Heart right ventricle (tissue), 16 donors: ENCODE data around the gene PLCB1. TPM values are rescaled to one million over a fixed set of nuclear protein-coding genes. Genes with fewer than 3 reads are reported as not detected.

Experiments used
- ATAC-seq, 8 donors: fragments of 200-7000 bp; cut with Tn5 transposase; one replicate each; pipeline ENCODE4 v1.9.1; 2020; ENCODE audit warnings: mild to moderate bottlenecking in 8 of 8, moderate library complexity in 8 of 8, moderate number of reproducible peaks in 1 of 8
- DNase-seq, 2 donors: peaks; one replicate each; pipeline ENCODE4 v3.0.0-alpha.2; 2020
- H3K27ac ChIP-seq, 10 donors: fragments of 200-600 bp; sonication (generic) in 2 of 10; one replicate each; pipeline versions ENCODE4 v1.5.0 to v1.8.0; 2020 to 2022; ENCODE audit warnings: mild to moderate bottlenecking in 3 of 10
- H3K27me3 ChIP-seq, 7 donors: fragments of 200-600 bp; one replicate each; pipeline ENCODE4 v1.8.0; 2021 to 2022; ENCODE audit warnings: mild to moderate bottlenecking in 2 of 7
- H3K36me3 ChIP-seq, 9 donors: fragments of 200-600 bp; sonication (generic) in 1 of 9; one replicate each; pipeline versions ENCODE4 v1.5.0 to v1.8.0; 2020 to 2022; ENCODE audit warnings: mild to moderate bottlenecking in 2 of 9
- H3K4me1 ChIP-seq, 9 donors: fragments of 200-600 bp; sonication (generic) in 1 of 9; one replicate each; pipeline versions ENCODE4 v1.5.0 to v1.8.0; 2020 to 2022; ENCODE audit warnings: mild to moderate bottlenecking in 4 of 9
- H3K4me3 ChIP-seq, 10 donors: fragments of 200-600 bp; sonication (generic) in 2 of 10; one replicate each; pipeline versions ENCODE4 v1.5.0 to v1.8.0; 2020 to 2022; ENCODE audit warnings: mild to moderate bottlenecking in 7 of 10, moderate library complexity in 2 of 10
- H3K9me3 ChIP-seq, 11 donors: fragments of 200-600 bp in 10 of 11; sonication (generic) in 2 of 11; one replicate each; pipeline versions ENCODE4 v1.5.0 to v1.8.0; 2013 to 2022; ENCODE audit warnings: mild to moderate bottlenecking in 2 of 11, control low read depth in 1 of 11, moderate library complexity in 1 of 11
- CTCF ChIP-seq, 9 donors: fragments of 200-600 bp; sonication (generic) in 2 of 9; IDR thresholded peaks; one replicate each; pipeline versions ENCODE4 v1.5.0 to v1.8.0; 2021 to 2022; ENCODE audit warnings: antibody characterized with exemption in 9 of 9, mild to moderate bottlenecking in 5 of 9, moderate library complexity in 1 of 9
- WGBS, 2 donors: extraction: QIAGEN DNeasy Blood & Tissue Kit; methylation state at CpG; one replicate each; pipeline ENCODE4 v1.1.7; 2013; ENCODE audit warnings: inconsistent platforms in 1 of 2; 5-methylcytosine and 5-hydroxymethylcytosine counted together
- intact Hi-C, 10 donors: fragments of 100-400 bp; cut with DNase I; formaldehyde crosslinking; loops; one replicate each; pipeline versions ENCODE4 v1.11.1 to v1.14.2; 2022
- polyA plus RNA-seq, 2 donors: library from polyadenylated mRNA; stranded (reverse); fragments of 200-250 nt; gene quantifications; one replicate each; pipeline ENCODE4 v1.2.3, GENCODE V29; 2013
- total RNA-seq, 10 donors: library from RNA; stranded (reverse); fragmentation: NEBNext Ultra II Directional in 3 of 10; extraction: Animal tissue kit (Norgen Biotek cat#: 25700) in 3 of 10; gene quantifications; one replicate each; pipeline versions ENCODE4 v1.2.1 to v1.2.4, GENCODE V29; 2021 to 2023
- donor health status: Arrhythmogenic right ventricular cardiomyopathy.
- donor health status: ischemic (EF 13 %, LVEDD 7.1; RV severe dilation, severe dysfunction).
- donor health status: healthy with polysubstance abuse.
- donor health status: DM: no; HTN: yes; CAD: no.
- donor health status: DM: no; HTN: no; CAD: no.
- donor health status: ischemic (EF 25% LVEDD 6.9; RV normal size, moderate dysfunction).
- donor health status: ischemic (EF 25% LVEDD 5.7; RV mildly dilated, moderate dysfunction).
- donor health status: healthy.
- donor health status: DM: yes; HTN: yes; CAD: no.
- donor health status: Ischemic cardiomyopathy.
- donor health status: ischemic (EF 35%, LVEDD 5.7; RV mildly dilated, moderate dysfunction).
- donor health status: nonischemic (EF 11% LVEDD 7.7; RV severe dilation, severe dysfunction).
- donor health status: DM: yes; HTN: yes; CAD: no.
- donor health status: PGD.
- donor health status: ischemic (EF 29% LVEDD 5.4; RV normal size, mild dysfunction).
- donor health status: nonischemic (EF 23%, LVEDD 6.1; RV moderate dilation, normal function).

Gene PLCB1
- total and polyA plus RNA-seq, 12 donors, result 2.2 to 12.7 (median 7.1) TPM

GRCh38 chr20:8932192-8933165 is 800.4 kb downstream of the PLCB1 start:
- WGBS, 2 donors, result 60 to 61% methylated on average over 3 of the region's 3 CpGs
- H3K4me1 ChIP-seq, result peaks cover 0 to 30% (median 8%) of the 10 kb centered on the region in 9 donors

GRCh38 chr20:8933381-8933807 is 801.3 kb downstream of the PLCB1 start:
- intact Hi-C loops, result loop anchor here in 4 of 10 donors (1.0 to 10.0 kb wide), 4 partner anchors 79 to 131 kb away; partner anchors contain the start of gene PLCB4 (in 1 of the 4)
- H3K27ac ChIP-seq, result peak overlapping the region in 7 of 10 donors; percentile 38 to 71 (median 51)
- ATAC-seq, result peak; percentile 62 to 79 (median 71)
- H3K4me1 ChIP-seq, result peaks cover 0 to 30% (median 8%) of the 10 kb centered on the region in 9 donors
- peak in 1 of 2 donors; percentile 51 for DNase-seq
- WGBS, 2 donors, result 35 to 36% methylated on average over 1 of the region's 1 CpG
- TF ChIP-seq CTCF (IDR thresholded peaks at IDR 0.05), result no peak
- H3K27me3 ChIP-seq, result no peaks in the 10 kb centered on the region
- H3K9me3 ChIP-seq, result peaks cover 0 to 5% (median 0%) of the 10 kb centered on the region in 11 donors
- H3K4me3 ChIP-seq, result no peak overlapping the region
- no peaks in the 10 kb centered on the region for H3K36me3 ChIP-seq

More at GRCh38 chr20:8932192-8933165, 800.4 kb downstream of the PLCB1 start:
- ATAC-seq (peak in 7 of 8 donors; percentile 15 to 65 (median 46)), DNase-seq (peak in 1 of 2 donors; percentile 12)
- Histone ChIP-seq H3K4me3 (no peak overlapping the region), H3K27me3 (no peaks in the 10 kb centered on the region), H3K36me3 (no peaks in the 10 kb centered on the region), H3K9me3 (peaks cover 0 to 5% (median 0%) of the 10 kb centered on the region in 11 donors), H3K27ac (peak overlapping the region in 8 of 10 donors; percentile 4 to 71 (median 50))
- no peak for TF ChIP-seq CTCF (IDR thresholded peaks at IDR 0.05)
- intact Hi-C loops, result loop anchor here in 4 of 10 donors (1.0 to 10.0 kb wide), 4 partner anchors 78 to 132 kb away; partner anchors contain the start of gene PLCB4 (in 1 of the 4)

GRCh38 chr20:8934362-8934761 is 802.3 kb downstream of the PLCB1 start:
- WGBS, 2 donors, result 79 to 82% methylated on average over 4 of the region's 4 CpGs
- ATAC-seq (no peak), DNase-seq (no peak)
- Histone ChIP-seq H3K4me3 (no peak overlapping the region), H3K27me3 (no peaks in the 10 kb centered on the region), H3K27ac (peak overlapping the region in 4 of 10 donors; percentile 51 to 71 (median 68)), H3K9me3 (peaks cover 0 to 5% (median 0%) of the 10 kb centered on the region in 11 donors), H3K36me3 (no peaks in the 10 kb centered on the region), H3K4me1 (peaks cover 0 to 30% (median 8%) of the 10 kb centered on the region in 9 donors)
- TF ChIP-seq CTCF (IDR thresholded peaks at IDR 0.05), result no peak
- intact Hi-C loops, result loop anchor here in 2 of 10 donors (10.0 kb wide), 2 partner anchors 80 to 130 kb away; partner anchors contain the start of gene PLCB4 (in 1 of the 2)

Other genes with a start within 250 kb of the PLCB1 start
- not detected for gene HAO1, start 191.8 kb upstream of the PLCB1 start, total RNA-seq
- gene HAO1, start 191.8 kb upstream of the PLCB1 start, polyA plus RNA-seq, result not detected
- gene TMX4, start 112.5 kb upstream of the PLCB1 start, total RNA-seq, result 100 to 1,000 TPM in 7 of 10 donors, 10 to 100 TPM in 3; 89.3 to 169 (median 121) TPM
- 10 to 100 TPM; 26.7 to 41.9 TPM for gene TMX4, start 112.5 kb upstream of the PLCB1 start, polyA plus RNA-seq